HL-60 (cell line): ENCODE data around the gene ALDH4A1.
"Not testable (repeated sequence)": the region's sequence is repeated elsewhere in the genome, so short reads cannot be mapped to it uniquely, and the experiment has no call there.

ENCODE experiments used
- DNase-seq, 2 experiments: peaks; one replicate each; pipeline ENCODE4 v3.0.0-alpha.2; 2010 to 2020; ENCODE audit warnings: low read depth in 1 of 2, low spot score in 1 of 2
- H3K27ac ChIP-seq: fragments of 250-450 bp; sonication (Bioruptor Pico); replicated peaks from 2 replicates; pipeline ENCODE4 v1.5.1; 2020; ENCODE audit warnings: mild to moderate bottlenecking, moderate library complexity
- H3K27me3 ChIP-seq: fragments of 250-450 bp; sonication (Bioruptor Pico); 2 replicates; pipeline ENCODE4 v1.5.1; 2021; ENCODE audit warnings: mild to moderate bottlenecking, moderate library complexity; ENCODE audit not compliant: insufficient read depth, poor library complexity, severe bottlenecking
- H3K4me3 ChIP-seq: replicated peaks from 2 replicates; pipeline ENCODE4 v1.5.1; 2011; ENCODE audit warnings: mild to moderate bottlenecking, control low read depth, low read length; ENCODE audit not compliant: insufficient read depth
- CTCF ChIP-seq: IDR thresholded peaks from one replicate; pipeline ENCODE4 v1.5.1; 2011; ENCODE audit warnings: low read length, control low read depth, inconsistent platforms; ENCODE audit not compliant: insufficient read depth
- GABPA ChIP-seq: IDR thresholded peaks from 2 replicates; pipeline ENCODE4 v1.6.1; 2012; ENCODE audit warnings: low read depth
- POLR2AphosphoS5 ChIP-seq: IDR thresholded peaks from 2 replicates; pipeline ENCODE4 v1.6.1; 2012; ENCODE audit warnings: low read depth
- SPI1 ChIP-seq: IDR thresholded peaks from 2 replicates; pipeline ENCODE4 v1.6.1; 2012; ENCODE audit warnings: low read depth, mild to moderate bottlenecking, borderline replicate concordance
- TF ChIP-seq, protein P1 (sequence below): IDR thresholded peaks from 2 replicates; pipeline ENCODE4 v1.6.1; 2012; ENCODE audit warnings: low read depth; ENCODE audit not compliant: insufficient replicate concordance

Gene ALDH4A1

DNA sequence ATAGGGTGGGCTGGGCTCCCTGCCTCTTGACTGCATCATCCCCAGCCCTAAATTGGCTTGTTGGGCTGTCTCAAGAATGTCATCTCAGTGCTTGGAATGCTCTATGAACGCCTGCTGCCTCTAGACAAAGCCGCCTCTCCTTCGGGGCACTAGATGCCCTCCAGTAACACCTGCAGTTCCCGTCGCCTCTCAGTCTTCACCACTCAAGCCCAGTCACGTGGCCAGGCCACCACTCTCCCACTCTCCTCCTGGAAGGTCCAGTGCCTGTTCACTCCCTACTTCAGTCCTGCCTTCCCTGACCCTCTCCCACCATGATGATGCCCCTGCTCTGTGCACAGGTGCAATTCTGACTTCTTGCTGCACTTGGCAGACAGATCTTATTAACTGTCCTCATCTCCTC is 49.9 kb downstream of the ALDH4A1 start:
- Histone ChIP-seq H3K27me3 (no peaks in the 10 kb centered on the region), H3K4me3 (no peak overlapping the region), H3K27ac (no peak overlapping the region)
- TF ChIP-seq SPI1 = no peak
- DNase-seq = no peak

- TF ChIP-seq CTCF = no peak
- no peak for TF ChIP-seq GABPA
- no peak for TF ChIP-seq POLR2AphosphoS5
- TF ChIP-seq SPI1 = no peak
- TF ChIP-seq, protein P1, sequence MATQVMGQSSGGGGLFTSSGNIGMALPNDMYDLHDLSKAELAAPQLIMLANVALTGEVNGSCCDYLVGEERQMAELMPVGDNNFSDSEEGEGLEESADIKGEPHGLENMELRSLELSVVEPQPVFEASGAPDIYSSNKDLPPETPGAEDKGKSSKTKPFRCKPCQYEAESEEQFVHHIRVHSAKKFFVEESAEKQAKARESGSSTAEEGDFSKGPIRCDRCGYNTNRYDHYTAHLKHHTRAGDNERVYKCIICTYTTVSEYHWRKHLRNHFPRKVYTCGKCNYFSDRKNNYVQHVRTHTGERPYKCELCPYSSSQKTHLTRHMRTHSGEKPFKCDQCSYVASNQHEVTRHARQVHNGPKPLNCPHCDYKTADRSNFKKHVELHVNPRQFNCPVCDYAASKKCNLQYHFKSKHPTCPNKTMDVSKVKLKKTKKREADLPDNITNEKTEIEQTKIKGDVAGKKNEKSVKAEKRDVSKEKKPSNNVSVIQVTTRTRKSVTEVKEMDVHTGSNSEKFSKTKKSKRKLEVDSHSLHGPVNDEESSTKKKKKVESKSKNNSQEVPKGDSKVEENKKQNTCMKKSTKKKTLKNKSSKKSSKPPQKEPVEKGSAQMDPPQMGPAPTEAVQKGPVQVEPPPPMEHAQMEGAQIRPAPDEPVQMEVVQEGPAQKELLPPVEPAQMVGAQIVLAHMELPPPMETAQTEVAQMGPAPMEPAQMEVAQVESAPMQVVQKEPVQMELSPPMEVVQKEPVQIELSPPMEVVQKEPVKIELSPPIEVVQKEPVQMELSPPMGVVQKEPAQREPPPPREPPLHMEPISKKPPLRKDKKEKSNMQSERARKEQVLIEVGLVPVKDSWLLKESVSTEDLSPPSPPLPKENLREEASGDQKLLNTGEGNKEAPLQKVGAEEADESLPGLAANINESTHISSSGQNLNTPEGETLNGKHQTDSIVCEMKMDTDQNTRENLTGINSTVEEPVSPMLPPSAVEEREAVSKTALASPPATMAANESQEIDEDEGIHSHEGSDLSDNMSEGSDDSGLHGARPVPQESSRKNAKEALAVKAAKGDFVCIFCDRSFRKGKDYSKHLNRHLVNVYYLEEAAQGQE = no peak
- Histone ChIP-seq H3K27ac (no peak overlapping the region), H3K27me3 (no peaks in the 10 kb centered on the region), H3K4me3 (no peak overlapping the region)
- no peak for DNase-seq
These were observed 53.1 kb downstream of the ALDH4A1 start for GRCh38 chr1:18849261-18849711.

DNA sequence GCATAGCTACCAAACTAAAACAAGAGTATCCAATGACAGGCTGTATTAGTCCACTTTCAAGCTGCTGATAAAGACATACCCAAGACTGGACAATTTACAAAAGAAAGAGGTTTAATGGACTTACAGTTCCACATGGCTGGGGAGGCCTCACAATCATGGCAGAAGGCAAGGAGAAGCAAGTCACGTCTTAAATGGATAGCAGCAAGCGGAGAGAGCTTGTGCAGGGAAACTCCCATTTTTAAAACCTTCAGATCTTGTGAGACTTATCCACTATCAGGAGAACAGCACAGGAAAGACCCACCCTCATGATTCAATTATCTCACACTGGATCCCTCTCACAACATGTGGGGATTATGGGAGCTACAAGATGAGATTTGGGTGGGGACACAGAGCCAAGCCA is 54.6 kb downstream of the ALDH4A1 start:
- not testable (repeated sequence) for H3K27ac ChIP-seq, DNase-seq, H3K27me3 ChIP-seq, H3K4me3 ChIP-seq

GRCh38 chr1:18840145-18840544 is 62.2 kb downstream of the ALDH4A1 start:
- no peak for DNase-seq
- Histone ChIP-seq H3K4me3 (no peak overlapping the region), H3K27me3 (no peaks in the 10 kb centered on the region), H3K27ac (no peak overlapping the region)
- TF ChIP-seq CTCF (no peak), SPI1 (no peak), GABPA (no peak), POLR2AphosphoS5 (no peak)
- TF ChIP-seq, protein P1 = no peak

DNA sequence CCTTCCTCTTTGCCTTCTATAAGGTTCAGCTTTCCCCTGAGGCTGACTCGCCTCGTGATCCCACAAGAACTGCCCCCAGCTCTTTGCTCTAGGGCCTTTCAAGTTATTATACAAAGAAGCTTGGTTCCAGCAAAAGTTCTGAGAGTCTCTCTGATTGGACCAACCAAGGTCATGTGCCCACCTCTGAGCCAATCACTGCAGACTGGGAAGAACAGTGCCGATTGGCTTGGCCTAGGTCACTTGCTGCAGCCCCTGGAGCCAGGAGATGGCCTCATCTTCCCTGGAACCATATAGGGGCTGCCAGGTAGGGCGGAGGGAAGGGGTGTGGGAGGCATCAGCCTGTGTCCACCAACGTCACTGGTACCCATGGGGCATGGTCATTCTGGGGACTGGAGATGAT is 65.7 kb downstream of the ALDH4A1 start:
- Histone ChIP-seq H3K27ac (no peak overlapping the region), H3K27me3 (peaks cover 4% of the 10 kb centered on the region), H3K4me3 (no peak overlapping the region)
- DNase-seq = no peak
- TF ChIP-seq POLR2AphosphoS5 (no peak), CTCF (no peak), GABPA (no peak), SPI1 (no peak)
- TF ChIP-seq, protein P1 = no peak

DNA sequence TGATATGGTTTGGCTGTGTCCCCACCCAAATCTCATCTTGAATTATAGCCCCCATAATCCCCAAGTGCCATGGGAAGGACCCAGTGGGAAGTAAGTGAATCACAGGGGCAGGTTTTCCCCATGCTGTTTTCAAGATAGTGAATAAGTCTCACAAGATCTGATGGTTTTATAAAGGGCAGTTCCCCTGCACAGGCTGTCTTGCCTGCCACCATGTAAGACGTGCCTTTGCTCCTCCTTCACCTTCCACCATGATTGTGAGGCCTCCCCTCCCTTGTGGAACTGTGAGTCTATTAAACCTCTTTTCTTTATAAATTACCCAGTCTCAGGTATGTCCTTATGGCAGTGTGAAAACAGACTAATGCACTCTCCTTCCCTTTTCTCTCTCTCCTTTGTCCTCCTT is 70.0 kb downstream of the ALDH4A1 start:
- H3K27ac ChIP-seq, DNase-seq, H3K27me3 ChIP-seq, H3K4me3 ChIP-seq: not testable (repeated sequence)
